Muscle layer of duodenum (tissue), 2 donors: ENCODE measurements around the gene TMC2.

ENCODE experiments used
- H3K27ac ChIP-seq: one replicate; pipeline ENCODE4 v1.7.0; 2013; ENCODE audit warnings: mild to moderate bottlenecking, low read length
- H3K27me3 ChIP-seq: one replicate; pipeline ENCODE4 v1.7.0; 2013; ENCODE audit warnings: low read depth, mild to moderate bottlenecking, control low read depth, low read length
- H3K36me3 ChIP-seq, 2 donors: one replicate each; pipeline ENCODE4 v1.7.0; 2013; ENCODE audit warnings: low read length in 2 of 2, control low read depth in 1 of 2, mild to moderate bottlenecking in 1 of 2; ENCODE audit not compliant: insufficient read depth in 2 of 2, control insufficient read depth in 1 of 2
- H3K4me1 ChIP-seq, 2 donors: one replicate each; pipeline ENCODE4 v1.7.0; 2013; ENCODE audit warnings: low read length in 2 of 2, mild to moderate bottlenecking in 2 of 2, control low read depth in 1 of 2, moderate library complexity in 1 of 2; ENCODE audit not compliant: insufficient read depth in 2 of 2, control insufficient read depth in 1 of 2
- H3K4me3 ChIP-seq, 2 donors: one replicate each; pipeline ENCODE4 v1.7.0; 2013; ENCODE audit warnings: low read length in 2 of 2, low read depth in 1 of 2, mild to moderate bottlenecking in 1 of 2
- H3K9me3 ChIP-seq, 2 donors: one replicate each; pipeline ENCODE4 v1.7.0; 2013; ENCODE audit warnings: low read length in 2 of 2, control low read depth in 1 of 2, mild to moderate bottlenecking in 1 of 2; ENCODE audit not compliant: control insufficient read depth in 1 of 2
- donor health status: healthy.

TMC2 gene

DNA sequence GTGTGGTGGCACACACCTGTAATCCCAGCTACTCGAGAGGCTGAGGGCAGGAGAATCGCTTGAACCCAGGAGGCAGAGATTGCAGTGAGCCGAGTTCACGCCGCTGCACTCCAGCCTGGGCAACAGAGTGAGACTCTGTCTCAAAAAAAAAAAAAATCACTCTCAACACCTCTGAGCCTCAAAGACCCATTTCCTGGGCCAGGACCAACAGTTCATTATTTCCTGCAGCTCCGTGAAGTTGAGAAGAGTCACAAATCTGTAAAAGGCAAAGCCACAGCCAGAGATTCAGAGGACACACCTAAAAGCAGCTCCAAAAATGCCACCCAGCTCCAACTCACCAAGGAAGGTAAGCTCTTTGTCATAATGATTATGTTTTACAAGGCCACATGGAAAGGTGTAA lies 100.9 kb downstream of the TMC2 start:
- H3K36me3 ChIP-seq: no peaks in the 10 kb centered on the region
- H3K9me3 ChIP-seq: no peaks in the 10 kb centered on the region
- H3K27ac ChIP-seq: no peak overlapping the region
- H3K4me1 ChIP-seq: no peaks in the 10 kb centered on the region
- no peaks in the 10 kb centered on the region for H3K27me3 ChIP-seq
- no peak overlapping the region for H3K4me3 ChIP-seq

DNA sequence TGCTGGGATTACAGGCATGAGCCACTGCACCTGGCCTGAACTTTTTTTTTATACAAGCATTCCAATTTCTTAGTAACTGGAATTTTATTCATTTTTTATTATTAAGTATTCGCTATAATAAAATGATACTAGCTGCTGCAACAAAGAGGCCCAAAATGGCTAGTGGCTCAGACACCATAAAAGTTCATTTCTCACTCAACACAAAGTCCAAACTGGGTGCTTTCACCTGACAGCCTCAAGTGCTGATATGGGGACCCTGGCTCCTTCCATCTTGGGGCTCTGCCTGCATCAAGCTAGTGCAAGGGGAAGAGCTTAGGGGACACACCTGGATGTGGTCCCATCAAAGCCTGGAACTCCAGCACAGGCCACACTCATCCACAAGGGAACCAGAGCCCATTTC lies 103.9 kb downstream of the TMC2 start:
- Histone ChIP-seq H3K27me3 (no peaks in the 10 kb centered on the region), H3K4me3 (no peak overlapping the region), H3K4me1 (no peaks in the 10 kb centered on the region), H3K27ac (no peak overlapping the region), H3K36me3 (peaks cover 6 to 10% of the 10 kb centered on the region in 2 donors), H3K9me3 (no peaks in the 10 kb centered on the region)

DNA sequence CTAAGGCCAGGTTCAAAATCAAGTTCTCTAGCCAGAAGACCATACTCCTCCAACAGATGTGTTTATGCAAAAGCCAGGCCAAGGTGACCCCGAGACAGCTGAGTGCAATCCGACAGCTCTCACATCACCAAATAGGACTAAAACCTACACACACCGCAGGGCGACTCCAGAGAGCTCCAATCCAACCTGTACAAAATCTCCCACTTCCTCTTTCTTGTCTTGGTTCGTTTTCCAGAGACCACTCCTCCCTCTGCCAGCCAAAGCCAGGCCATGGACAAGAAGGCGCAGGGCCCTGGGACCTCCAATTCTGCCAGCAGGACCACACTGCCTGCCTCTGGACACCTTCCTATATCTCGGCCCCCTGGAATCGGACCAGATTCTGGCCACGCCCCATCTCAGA lies 104.5 kb downstream of the TMC2 start:
- Histone ChIP-seq H3K36me3 (peaks cover 6 to 10% of the 10 kb centered on the region in 2 donors), H3K27me3 (no peaks in the 10 kb centered on the region), H3K4me1 (no peaks in the 10 kb centered on the region), H3K27ac (no peak overlapping the region), H3K4me3 (no peak overlapping the region), H3K9me3 (no peaks in the 10 kb centered on the region)

DNA sequence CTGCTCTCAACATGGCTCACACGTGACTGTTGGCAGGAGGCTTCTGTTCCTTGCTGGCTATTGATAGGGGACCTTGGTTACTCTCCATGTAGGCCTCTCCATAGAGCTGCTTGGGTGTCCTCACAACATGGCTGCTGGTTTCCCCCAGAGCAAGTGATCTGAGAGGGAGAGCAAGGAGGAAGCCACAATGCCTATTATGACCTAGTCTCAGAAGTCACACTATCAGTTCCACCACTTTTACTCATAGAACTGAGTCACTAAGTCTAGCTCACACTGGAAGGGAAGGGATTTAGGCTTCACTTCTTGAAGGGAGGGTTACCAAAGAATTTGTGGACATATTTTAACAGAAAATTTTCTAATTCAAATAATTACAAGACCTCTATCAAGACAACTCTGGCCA lies 107.3 kb downstream of the TMC2 start:
- Histone ChIP-seq H3K4me3 (no peak overlapping the region), H3K4me1 (no peaks in the 10 kb centered on the region), H3K36me3 (peaks cover 6 to 10% of the 10 kb centered on the region in 2 donors), H3K9me3 (no peaks in the 10 kb centered on the region), H3K27ac (no peak overlapping the region), H3K27me3 (no peaks in the 10 kb centered on the region)

DNA sequence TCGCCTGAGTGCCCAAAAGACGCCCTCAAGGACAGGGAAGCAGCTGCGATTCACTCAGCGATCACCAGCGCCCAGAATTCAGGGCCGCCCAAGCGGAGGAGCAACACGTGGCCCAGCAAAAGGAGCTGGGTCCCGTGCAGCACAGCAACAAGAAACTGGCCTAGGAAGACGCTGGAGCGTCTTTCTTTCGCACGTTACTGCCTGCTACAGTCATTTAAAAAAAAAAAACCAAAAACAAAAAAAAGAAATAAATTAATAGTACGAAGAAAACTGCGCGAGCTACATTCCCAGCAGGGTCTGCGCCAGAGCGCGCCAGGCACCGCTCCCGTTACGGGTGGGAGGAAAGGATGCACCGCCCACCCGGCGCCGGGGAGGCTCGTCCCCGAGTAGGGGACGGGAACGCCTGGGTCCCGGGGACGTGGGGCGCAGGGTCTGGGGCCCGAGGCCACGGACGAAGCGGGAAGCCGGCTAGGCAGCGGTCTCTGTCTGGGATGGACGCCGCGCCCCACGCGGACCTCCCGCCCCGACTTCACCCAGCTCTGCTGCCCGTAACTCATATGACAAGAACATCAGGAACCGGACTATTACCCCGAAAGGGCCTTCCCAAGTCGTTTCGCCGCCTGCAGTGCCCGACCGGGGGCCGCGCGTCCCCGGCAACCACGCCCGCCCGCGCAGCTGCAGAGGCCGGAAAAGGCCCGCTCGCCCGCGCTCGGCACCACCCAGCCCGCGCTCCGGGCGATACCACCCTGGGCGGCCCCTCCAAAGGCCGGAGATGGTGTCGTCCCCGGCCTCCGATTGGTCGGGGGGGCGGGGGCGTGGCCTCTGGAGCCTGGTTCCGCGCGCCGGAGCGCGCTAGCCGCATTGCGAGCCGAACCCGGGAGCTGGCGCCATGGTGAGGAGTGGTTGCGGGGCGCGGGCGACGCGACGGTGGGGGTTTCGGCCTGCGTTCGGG lies 115.7 kb downstream of the TMC2 start, which contains the start of gene NOP56:
Gene NOP56 (plus strand): TSS at position 861 of the 952 bp plus-strand sequence. CDS start 29 bp downstream, at position 890.
- H3K36me3 ChIP-seq: peaks cover 25 to 31% of the 10 kb centered on the region in 2 donors
- peak within 1 kb of the TSS; percentile 88 for H3K27ac ChIP-seq
- H3K4me1 ChIP-seq: peaks cover 6 to 18% of the 10 kb centered on the region in 2 donors

DNA sequence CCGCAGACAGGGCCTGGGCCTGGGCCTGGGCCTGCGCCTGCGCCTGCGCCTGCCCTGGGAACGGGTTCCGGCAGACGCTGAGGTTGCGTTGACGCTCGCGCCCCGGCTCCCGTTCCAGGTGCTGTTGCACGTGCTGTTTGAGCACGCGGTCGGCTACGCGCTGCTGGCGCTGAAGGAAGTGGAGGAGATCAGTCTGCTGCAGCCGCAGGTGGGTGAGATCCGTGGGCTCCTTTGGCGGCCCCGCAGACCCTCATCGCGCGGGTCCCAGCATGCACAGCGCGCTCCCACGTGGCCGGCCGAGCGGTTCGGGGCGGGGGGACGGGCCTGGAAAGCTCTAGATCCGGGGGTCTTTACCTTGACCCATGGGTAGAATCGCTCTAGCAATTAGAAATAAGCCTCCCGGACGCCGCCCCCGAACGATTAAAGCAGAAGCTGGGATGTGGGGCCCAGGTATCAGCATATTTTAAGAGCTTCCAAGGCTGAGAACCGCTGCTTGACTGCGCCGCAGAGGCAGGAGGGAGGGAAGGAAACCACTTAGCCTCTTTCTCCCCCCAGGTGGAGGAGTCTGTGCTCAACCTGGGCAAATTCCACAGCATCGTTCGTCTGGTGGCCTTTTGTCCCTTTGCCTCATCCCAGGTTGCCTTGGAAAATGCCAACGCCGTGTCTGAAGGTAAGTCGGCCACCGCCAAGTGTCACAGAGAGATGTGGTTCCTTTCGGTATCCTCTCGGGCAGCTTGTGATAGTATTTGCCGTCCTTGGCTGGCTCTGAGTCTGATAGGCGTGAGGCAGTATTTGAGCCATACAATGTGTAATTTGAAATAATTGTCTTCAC lies 116.6 kb downstream of the TMC2 start:
- Histone ChIP-seq H3K27me3 (no peaks in the 10 kb centered on the region), H3K4me1 (peaks cover 6 to 18% of the 10 kb centered on the region in 2 donors), H3K36me3 (peaks cover 30 to 40% of the 10 kb centered on the region in 2 donors), H3K27ac (peak overlapping the region; percentile 63), H3K4me3 (peak overlapping the region; percentile 96 to 99), H3K9me3 (no peaks in the 10 kb centered on the region)

More for the DNA sequence above, 115.7 kb downstream of the TMC2 start, which contains the start of gene NOP56:
- peak within 1 kb of the TSS; percentile 96 to 99 for H3K4me3 ChIP-seq
- H3K27me3 ChIP-seq: no peaks in the 10 kb centered on the region
- no peaks in the 10 kb centered on the region for H3K9me3 ChIP-seq

DNA sequence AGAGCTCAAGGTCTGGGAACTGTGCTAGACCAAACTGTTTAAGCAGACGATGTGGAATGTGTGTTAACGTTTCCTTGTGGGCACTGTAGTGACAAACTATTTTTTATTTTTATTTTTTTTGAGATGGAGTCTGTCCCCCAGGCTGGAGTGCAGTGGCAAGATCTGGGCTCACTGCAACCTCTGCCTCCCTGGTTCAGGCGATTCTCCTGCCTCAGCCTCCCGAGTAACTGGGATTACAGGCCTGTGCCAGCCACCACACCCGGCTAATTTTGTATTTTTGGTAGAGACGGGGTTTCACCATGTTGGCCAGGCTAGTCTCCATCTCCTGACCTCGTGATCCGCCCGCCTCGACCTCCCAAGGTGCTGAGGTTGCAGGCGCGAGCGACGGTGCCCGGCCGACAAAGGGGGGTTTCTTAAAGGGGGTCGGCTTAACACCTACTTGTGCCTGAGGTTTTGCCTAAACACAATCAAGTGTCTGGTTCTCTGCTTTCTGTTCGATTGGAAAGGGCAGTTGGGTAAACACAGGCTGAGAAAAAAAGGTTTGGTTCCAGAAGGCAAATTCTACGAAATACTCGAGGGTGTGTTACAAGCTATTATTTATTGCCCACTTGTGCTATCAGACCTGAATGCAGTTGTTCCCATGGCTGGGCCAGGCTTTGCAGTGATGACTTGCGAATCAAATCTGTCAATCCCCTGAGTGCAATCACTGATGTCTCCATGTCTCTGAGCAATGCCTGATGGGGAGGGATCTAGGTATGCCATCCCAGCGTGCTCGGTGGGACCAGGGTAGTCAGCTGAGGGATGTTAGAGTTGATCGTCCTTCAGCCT lies 117.4 kb downstream of the TMC2 start:
- Histone ChIP-seq H3K27ac (peak overlapping the region; percentile 63), H3K4me3 (peak overlapping the region; percentile 96 to 99), H3K36me3 (peaks cover 37 to 48% of the 10 kb centered on the region in 2 donors), H3K4me1 (peaks cover 6 to 18% of the 10 kb centered on the region in 2 donors), H3K9me3 (no peaks in the 10 kb centered on the region), H3K27me3 (no peaks in the 10 kb centered on the region)

DNA sequence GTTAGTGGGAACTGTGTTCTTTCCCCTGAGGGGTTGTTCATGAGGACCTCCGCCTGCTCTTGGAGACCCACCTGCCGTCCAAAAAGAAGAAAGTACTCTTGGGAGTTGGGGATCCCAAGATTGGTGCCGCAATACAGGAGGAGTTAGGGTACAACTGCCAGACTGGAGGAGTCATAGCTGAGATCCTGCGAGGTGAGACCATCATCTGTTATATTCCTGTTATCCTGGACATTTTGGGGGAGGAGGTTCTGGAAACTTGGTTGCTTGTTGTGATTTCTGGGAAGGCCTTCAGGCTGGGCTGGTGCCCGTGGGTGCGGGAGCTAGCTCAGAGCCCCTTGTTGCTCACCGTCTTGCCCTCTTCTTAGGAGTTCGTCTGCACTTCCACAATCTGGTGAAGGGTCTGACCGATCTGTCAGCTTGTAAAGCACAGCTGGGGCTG lies 118.0 kb downstream of the TMC2 start:
- H3K4me1 ChIP-seq: peaks cover 6 to 18% of the 10 kb centered on the region in 2 donors
- H3K9me3 ChIP-seq: no peaks in the 10 kb centered on the region
- H3K27ac ChIP-seq: no peak overlapping the region
- peaks cover 43 to 54% of the 10 kb centered on the region in 2 donors for H3K36me3 ChIP-seq
- no peaks in the 10 kb centered on the region for H3K27me3 ChIP-seq
- peak overlapping the region; percentile 31 to 99 for H3K4me3 ChIP-seq

DNA sequence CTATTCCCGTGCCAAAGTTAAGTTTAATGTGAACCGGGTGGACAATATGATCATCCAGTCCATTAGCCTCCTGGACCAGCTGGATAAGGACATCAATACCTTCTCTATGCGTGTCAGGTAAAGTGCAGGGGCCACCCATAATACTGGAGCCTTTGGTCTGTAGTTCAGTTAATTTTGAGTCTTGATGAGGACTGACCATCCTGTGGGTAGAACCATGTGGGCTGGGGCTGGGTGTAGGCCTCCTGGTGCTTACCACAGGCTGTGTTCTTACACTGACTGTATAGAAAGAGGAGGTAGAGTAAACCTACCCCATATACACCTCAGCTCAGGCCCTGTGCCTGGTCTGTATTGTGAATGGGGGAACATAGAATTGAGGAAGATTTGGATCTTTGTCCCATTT lies 118.5 kb downstream of the TMC2 start:
- H3K36me3 ChIP-seq: peaks cover 45 to 59% of the 10 kb centered on the region in 2 donors
- H3K4me3 ChIP-seq: no peak overlapping the region
- H3K9me3 ChIP-seq: no peaks in the 10 kb centered on the region
- no peaks in the 10 kb centered on the region for H3K27me3 ChIP-seq
- no peak overlapping the region for H3K27ac ChIP-seq
- H3K4me1 ChIP-seq: peaks cover 6 to 18% of the 10 kb centered on the region in 2 donors

DNA sequence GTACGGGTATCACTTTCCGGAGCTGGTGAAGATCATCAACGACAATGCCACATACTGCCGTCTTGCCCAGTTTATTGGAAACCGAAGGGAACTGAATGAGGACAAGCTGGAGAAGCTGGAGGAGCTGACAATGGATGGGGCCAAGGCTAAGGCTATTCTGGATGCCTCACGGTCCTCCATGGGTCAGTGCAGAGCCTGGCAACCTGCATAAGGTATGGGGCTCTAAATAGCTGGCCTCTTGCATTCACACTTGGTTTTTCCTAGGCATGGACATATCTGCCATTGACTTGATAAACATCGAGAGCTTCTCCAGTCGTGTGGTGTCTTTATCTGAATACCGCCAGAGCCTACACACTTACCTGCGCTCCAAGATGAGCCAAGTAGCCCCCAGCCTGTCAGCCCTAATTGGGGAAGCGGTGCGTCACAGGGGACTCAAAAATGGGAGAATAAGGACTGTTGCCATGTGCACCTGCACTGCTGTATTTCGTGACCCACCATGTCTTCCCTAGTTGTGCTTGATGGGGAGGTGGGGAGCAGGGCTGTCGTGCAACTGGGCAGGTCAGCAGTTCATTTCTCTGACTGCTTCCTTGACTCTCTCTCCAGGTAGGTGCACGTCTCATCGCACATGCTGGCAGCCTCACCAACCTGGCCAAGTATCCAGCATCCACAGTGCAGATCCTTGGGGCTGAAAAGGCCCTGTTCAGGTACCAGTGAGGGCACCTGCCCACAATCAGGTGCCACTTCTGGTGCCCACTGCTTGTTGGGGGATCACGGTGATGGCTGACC lies 119.2 kb downstream of the TMC2 start:
- Histone ChIP-seq H3K4me3 (no peak overlapping the region), H3K27ac (no peak overlapping the region), H3K27me3 (no peaks in the 10 kb centered on the region), H3K36me3 (peaks cover 51 to 66% of the 10 kb centered on the region in 2 donors), H3K4me1 (peaks cover 6 to 18% of the 10 kb centered on the region in 2 donors), H3K9me3 (no peaks in the 10 kb centered on the region)
